HCT116 (cell line): ENCODE data around the gene TYMP.

Experiments used
- EGR1 ChIP-seq: IDR thresholded peaks from 2 replicates; pipeline ENCODE4 v1.6.1; 2012; ENCODE audit warnings: low read depth
- MAX ChIP-seq: IDR thresholded peaks from 2 replicates; pipeline ENCODE4 v1.6.1; 2012
- POLR2A ChIP-seq: IDR thresholded peaks from 2 replicates; pipeline ENCODE4 v1.7.0; 2011; ENCODE audit warnings: borderline replicate concordance; ENCODE audit not compliant: insufficient read depth, insufficient read length; ENCODE audit errors: extremely low read depth
- RAD21 ChIP-seq: IDR thresholded peaks from 2 replicates; pipeline ENCODE4 v1.6.1; 2012; ENCODE audit warnings: low read depth, mild to moderate bottlenecking
- SP1 ChIP-seq: IDR thresholded peaks from 2 replicates; pipeline ENCODE4 v1.6.1; 2012; ENCODE audit warnings: low read depth
- SRF ChIP-seq: IDR thresholded peaks from 2 replicates; pipeline ENCODE4 v1.6.1; 2012; ENCODE audit warnings: low read depth
- TCF7L2 ChIP-seq: IDR thresholded peaks from 2 replicates; pipeline ENCODE4 v1.7.0; 2011; ENCODE audit warnings: borderline replicate concordance, inconsistent platforms; ENCODE audit not compliant: insufficient read depth, insufficient read length; ENCODE audit errors: extremely low read depth
- TF ChIP-seq, protein P1 (sequence below), 3 experiments: fragments of 200-600 bp in 1 of 3; sonication (generic) in 1 of 3; IDR thresholded peaks in 2 of 3; conservative IDR thresholded peaks in 1 of 3; 2 replicates each; pipeline ENCODE4 v1.5.1; 2012 to 2017; ENCODE audit warnings: low read depth in 2 of 3, low read length in 2 of 3, antibody characterized with exemption in 1 of 3, borderline replicate concordance in 1 of 3, control low read depth in 1 of 3, mild to moderate bottlenecking in 1 of 3, mixed read lengths in 1 of 3, mixed run types in 1 of 3, moderate library complexity in 1 of 3; ENCODE audit not compliant: insufficient read depth in 1 of 3

- TF ChIP-seq TCF7L2 (no peak), SP1 (no peak), MAX (no peak), EGR1 (no peak), SRF (no peak), POLR2A (no peak), RAD21 (no peak)
- TF ChIP-seq, protein P1, sequence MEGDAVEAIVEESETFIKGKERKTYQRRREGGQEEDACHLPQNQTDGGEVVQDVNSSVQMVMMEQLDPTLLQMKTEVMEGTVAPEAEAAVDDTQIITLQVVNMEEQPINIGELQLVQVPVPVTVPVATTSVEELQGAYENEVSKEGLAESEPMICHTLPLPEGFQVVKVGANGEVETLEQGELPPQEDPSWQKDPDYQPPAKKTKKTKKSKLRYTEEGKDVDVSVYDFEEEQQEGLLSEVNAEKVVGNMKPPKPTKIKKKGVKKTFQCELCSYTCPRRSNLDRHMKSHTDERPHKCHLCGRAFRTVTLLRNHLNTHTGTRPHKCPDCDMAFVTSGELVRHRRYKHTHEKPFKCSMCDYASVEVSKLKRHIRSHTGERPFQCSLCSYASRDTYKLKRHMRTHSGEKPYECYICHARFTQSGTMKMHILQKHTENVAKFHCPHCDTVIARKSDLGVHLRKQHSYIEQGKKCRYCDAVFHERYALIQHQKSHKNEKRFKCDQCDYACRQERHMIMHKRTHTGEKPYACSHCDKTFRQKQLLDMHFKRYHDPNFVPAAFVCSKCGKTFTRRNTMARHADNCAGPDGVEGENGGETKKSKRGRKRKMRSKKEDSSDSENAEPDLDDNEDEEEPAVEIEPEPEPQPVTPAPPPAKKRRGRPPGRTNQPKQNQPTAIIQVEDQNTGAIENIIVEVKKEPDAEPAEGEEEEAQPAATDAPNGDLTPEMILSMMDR (IDR thresholded peaks at IDR 0.05 in 2 of 3, conservative IDR thresholded peaks at IDR 0.05 in 1 of 3; ENCODE audit: borderline replicate concordance in 1 of 3, insufficient read depth in 1 of 3, low read depth in 2 of 3, low read length in 2 of 3), result no peak
These were observed 42.4 kb downstream of the TYMP start for GRCh38 chr22:50487290-50488005.
